ENCODE data around the gene FREM3.

Gene FREM3

GRCh38 chr4:143554728-143555597 is 145.5 kb downstream of the FREM3 start:
- H3K4me1 ChIP-seq (ENCODE audit: control insufficient read depth in 2 of 2, insufficient read depth in 1 of 2, low read depth in 1 of 2, low read length in 2 of 2): no peaks in the 10 kb centered on the region
- peaks cover 6 to 71% of the 10 kb centered on the region in 2 donors for H3K36me3 ChIP-seq (replicated peaks in 1 of 2; ENCODE audit: control insufficient read depth in 2 of 2, insufficient read depth in 2 of 2, low read length in 2 of 2)
- H3K9me3 ChIP-seq (replicated peaks in 1 of 2; ENCODE audit: control insufficient read depth in 2 of 2, insufficient read depth in 1 of 2, low read depth in 1 of 2, low read length in 2 of 2): peaks cover 0 to 5% of the 10 kb centered on the region in 2 donors
- no peak for DNase-seq (ENCODE audit: low spot score)
- H2BK5ac ChIP-seq (ENCODE audit: low read length): no peak overlapping the region
- no peak overlapping the region for H3K4me3 ChIP-seq (ENCODE audit: low read length in 2 of 2)
- WGBS, 2 donors (ENCODE audit: extremely low coverage in 2 of 2, insufficient read length in 2 of 2, insufficient replicate concordance in 1 of 2): no CpG with 5 or more reads among the region's 4 CpGs
- H2BK120ac ChIP-seq (ENCODE audit: low read depth, low read length): no peak overlapping the region
- H3K18ac ChIP-seq (ENCODE audit: low read length): no peak overlapping the region
- H2AFZ ChIP-seq (ENCODE audit: low read length): no peak overlapping the region
- no peak overlapping the region for H2AK5ac ChIP-seq (ENCODE audit: low read depth, low read length)
- H4K8ac ChIP-seq (ENCODE audit: low read depth, low read length): no peak overlapping the region
- H3K4ac ChIP-seq (ENCODE audit: low read length): no peak overlapping the region
- H3K79me1 ChIP-seq (ENCODE audit: low read depth, low read length): no peaks in the 10 kb centered on the region
- no peak overlapping the region for H2BK15ac ChIP-seq (ENCODE audit: low read length)
- H3K27ac ChIP-seq (replicated peaks; ENCODE audit: low read length): no peak overlapping the region
- no peak overlapping the region for H3K9ac ChIP-seq (ENCODE audit: low read depth, low read length, poor library complexity)
- H2BK12ac ChIP-seq (ENCODE audit: low read length): no peak overlapping the region
- H3K14ac ChIP-seq (ENCODE audit: low read length): no peak overlapping the region
- H3K27me3 ChIP-seq (ENCODE audit: control insufficient read depth in 3 of 3, insufficient read depth in 3 of 3, low read depth in 1 of 3, low read length in 3 of 3): no peaks in the 10 kb centered on the region
- no peak overlapping the region for H3K23ac ChIP-seq (ENCODE audit: low read depth, low read length, poor library complexity)
- no peak overlapping the region for H4K91ac ChIP-seq (ENCODE audit: low read depth, low read length, poor library complexity)
- H3K4me2 ChIP-seq (ENCODE audit: insufficient read depth, low read length, poor library complexity, severe bottlenecking): no peak overlapping the region

GRCh38 chr4:143549928-143550327 is 150.5 kb downstream of the FREM3 start:
- Histone ChIP-seq H2BK120ac (ENCODE audit: low read depth, low read length) (no peak overlapping the region), H3K79me1 (ENCODE audit: low read depth, low read length) (no peaks in the 10 kb centered on the region), H3K9ac (ENCODE audit: low read depth, low read length, poor library complexity) (no peak overlapping the region), H3K18ac (ENCODE audit: low read length) (no peak overlapping the region), H3K4me2 (ENCODE audit: insufficient read depth, low read length, poor library complexity, severe bottlenecking) (no peak overlapping the region), H2BK15ac (ENCODE audit: low read length) (no peak overlapping the region), H2AFZ (ENCODE audit: low read length) (no peak overlapping the region), H3K4me1 (ENCODE audit: control insufficient read depth in 2 of 2, insufficient read depth in 1 of 2, low read depth in 1 of 2, low read length in 2 of 2) (no peaks in the 10 kb centered on the region), H2BK12ac (ENCODE audit: low read length) (no peak overlapping the region), H3K4ac (ENCODE audit: low read length) (no peak overlapping the region), H3K4me3 (ENCODE audit: low read length in 2 of 2) (no peak overlapping the region), H3K27ac (replicated peaks; ENCODE audit: low read length) (no peak overlapping the region), H4K91ac (ENCODE audit: low read depth, low read length, poor library complexity) (no peak overlapping the region), H3K23ac (ENCODE audit: low read depth, low read length, poor library complexity) (no peak overlapping the region), H4K8ac (ENCODE audit: low read depth, low read length) (no peak overlapping the region), H2BK5ac (ENCODE audit: low read length) (no peak overlapping the region), H3K27me3 (ENCODE audit: control insufficient read depth in 3 of 3, insufficient read depth in 3 of 3, low read depth in 1 of 3, low read length in 3 of 3) (no peaks in the 10 kb centered on the region), H3K36me3 (replicated peaks in 1 of 2; ENCODE audit: control insufficient read depth in 2 of 2, insufficient read depth in 2 of 2, low read length in 2 of 2) (peaks cover 5 to 100% of the 10 kb centered on the region in 2 donors), H2AK5ac (ENCODE audit: low read depth, low read length) (no peak overlapping the region), H3K14ac (ENCODE audit: low read length) (no peak overlapping the region), H3K9me3 (replicated peaks in 1 of 2; ENCODE audit: control insufficient read depth in 2 of 2, insufficient read depth in 1 of 2, low read depth in 1 of 2, low read length in 2 of 2) (no peaks in the 10 kb centered on the region)
- WGBS, 2 donors (ENCODE audit: extremely low coverage in 2 of 2, insufficient read length in 2 of 2, insufficient replicate concordance in 1 of 2): no CpG with 5 or more reads among the region's 2 CpGs
- no peak for DNase-seq (ENCODE audit: low spot score)

- peaks cover 18 to 100% of the 10 kb centered on the region in 2 donors for H3K36me3 ChIP-seq (replicated peaks in 1 of 2; ENCODE audit: control insufficient read depth in 2 of 2, insufficient read depth in 2 of 2, low read length in 2 of 2)
- H4K91ac ChIP-seq (ENCODE audit: low read depth, low read length, poor library complexity): no peak overlapping the region
- H3K27ac ChIP-seq (replicated peaks; ENCODE audit: low read length): no peak overlapping the region
- no peaks in the 10 kb centered on the region for H3K9me3 ChIP-seq (replicated peaks in 1 of 2; ENCODE audit: control insufficient read depth in 2 of 2, insufficient read depth in 1 of 2, low read depth in 1 of 2, low read length in 2 of 2)
- no peak overlapping the region for H2BK12ac ChIP-seq (ENCODE audit: low read length)
- no peak overlapping the region for H3K4me3 ChIP-seq (ENCODE audit: low read length in 2 of 2)
- H4K8ac ChIP-seq (ENCODE audit: low read depth, low read length): no peak overlapping the region
- DNase-seq (ENCODE audit: low spot score): no peak
- H3K4me1 ChIP-seq (ENCODE audit: control insufficient read depth in 2 of 2, insufficient read depth in 1 of 2, low read depth in 1 of 2, low read length in 2 of 2): no peaks in the 10 kb centered on the region
- H3K4me2 ChIP-seq (ENCODE audit: insufficient read depth, low read length, poor library complexity, severe bottlenecking): no peak overlapping the region
- no peaks in the 10 kb centered on the region for H3K79me1 ChIP-seq (ENCODE audit: low read depth, low read length)
- H2AFZ ChIP-seq (ENCODE audit: low read length): no peak overlapping the region
- no peak overlapping the region for H2AK5ac ChIP-seq (ENCODE audit: low read depth, low read length)
- H3K27me3 ChIP-seq (ENCODE audit: control insufficient read depth in 3 of 3, insufficient read depth in 3 of 3, low read depth in 1 of 3, low read length in 3 of 3): no peaks in the 10 kb centered on the region
- H2BK5ac ChIP-seq (ENCODE audit: low read length): no peak overlapping the region
- H3K18ac ChIP-seq (ENCODE audit: low read length): no peak overlapping the region
- no peak overlapping the region for H2BK15ac ChIP-seq (ENCODE audit: low read length)
- H2BK120ac ChIP-seq (ENCODE audit: low read depth, low read length): no peak overlapping the region
- no peak overlapping the region for H3K9ac ChIP-seq (ENCODE audit: low read depth, low read length, poor library complexity)
- H3K14ac ChIP-seq (ENCODE audit: low read length): no peak overlapping the region
- no peak overlapping the region for H3K4ac ChIP-seq (ENCODE audit: low read length)
- WGBS, 2 donors (ENCODE audit: extremely low coverage in 2 of 2, insufficient read length in 2 of 2, insufficient replicate concordance in 1 of 2): no CpG with 5 or more reads among the region's 3 CpGs
- no peak overlapping the region for H3K23ac ChIP-seq (ENCODE audit: low read depth, low read length, poor library complexity)
Observed at GRCh38 chr4:143539670-143540023, 160.8 kb downstream of the FREM3 start.

GRCh38 chr4:143538979-143539669 is 161.4 kb downstream of the FREM3 start:
- peaks cover 17 to 100% of the 10 kb centered on the region in 2 donors for H3K36me3 ChIP-seq (replicated peaks in 1 of 2; ENCODE audit: control insufficient read depth in 2 of 2, insufficient read depth in 2 of 2, low read length in 2 of 2)

More at GRCh38 chr4:143538979-143539669, 161.4 kb downstream of the FREM3 start:
- H2AFZ ChIP-seq (ENCODE audit: low read length): no peak overlapping the region
- no peak overlapping the region for H3K4me2 ChIP-seq (ENCODE audit: insufficient read depth, low read length, poor library complexity, severe bottlenecking)
- H3K27ac ChIP-seq (replicated peaks; ENCODE audit: low read length): no peak overlapping the region
- no peaks in the 10 kb centered on the region for H3K4me1 ChIP-seq (ENCODE audit: control insufficient read depth in 2 of 2, insufficient read depth in 1 of 2, low read depth in 1 of 2, low read length in 2 of 2)
- H3K14ac ChIP-seq (ENCODE audit: low read length): no peak overlapping the region
- WGBS, 2 donors (ENCODE audit: extremely low coverage in 2 of 2, insufficient read length in 2 of 2, insufficient replicate concordance in 1 of 2): no CpG with 5 or more reads among the region's 4 CpGs
- no peak overlapping the region for H2BK5ac ChIP-seq (ENCODE audit: low read length)
- no peak overlapping the region for H2BK12ac ChIP-seq (ENCODE audit: low read length)
- H2AK5ac ChIP-seq (ENCODE audit: low read depth, low read length): no peak overlapping the region
- no peak overlapping the region for H4K91ac ChIP-seq (ENCODE audit: low read depth, low read length, poor library complexity)
- H3K18ac ChIP-seq (ENCODE audit: low read length): no peak overlapping the region
- H3K79me1 ChIP-seq (ENCODE audit: low read depth, low read length): no peaks in the 10 kb centered on the region
- H4K8ac ChIP-seq (ENCODE audit: low read depth, low read length): no peak overlapping the region
- H3K9me3 ChIP-seq (replicated peaks in 1 of 2; ENCODE audit: control insufficient read depth in 2 of 2, insufficient read depth in 1 of 2, low read depth in 1 of 2, low read length in 2 of 2): no peaks in the 10 kb centered on the region
- H3K9ac ChIP-seq (ENCODE audit: low read depth, low read length, poor library complexity): no peak overlapping the region
- no peak overlapping the region for H3K23ac ChIP-seq (ENCODE audit: low read depth, low read length, poor library complexity)
- no peak overlapping the region for H3K4ac ChIP-seq (ENCODE audit: low read length)
- no peaks in the 10 kb centered on the region for H3K27me3 ChIP-seq (ENCODE audit: control insufficient read depth in 3 of 3, insufficient read depth in 3 of 3, low read depth in 1 of 3, low read length in 3 of 3)
- H2BK120ac ChIP-seq (ENCODE audit: low read depth, low read length): no peak overlapping the region
- H2BK15ac ChIP-seq (ENCODE audit: low read length): no peak overlapping the region
- DNase-seq (ENCODE audit: low spot score): no peak
- H3K4me3 ChIP-seq (ENCODE audit: low read length in 2 of 2): no peak overlapping the region

Data from neuronal stem cell (in vitro differentiated cells).